ENCODE measurements around the gene MGAT4C. TPM values are rescaled to one million over a fixed set of nuclear protein-coding genes. Genes with fewer than 3 reads are reported as not detected.

Gene MGAT4C
- total RNA-seq, 1 donor from 2014 or later = 1.2 TPM

GRCh38 chr12:85979641-85980040, 276.6 kb downstream of the MGAT4C start:
- no peaks in the 10 kb centered on the region for H3K9me3 Mint-ChIP-seq (ENCODE audit: unreplicated experiment)
- Histone ChIP-seq H3K27me3 (ENCODE audit: insufficient read depth, low read length) (no peaks in the 10 kb centered on the region), H3K27ac (ENCODE audit: low read depth, low read length) (no peak overlapping the region), H3K4me3 (ENCODE audit: insufficient read depth, low read depth, low read length) (no peak overlapping the region), H3K9ac (ENCODE audit: low read length) (no peak overlapping the region), H3K4me2 (ENCODE audit: low read length) (no peak overlapping the region), H2AFZ (ENCODE audit: low read depth, low read length) (no peak overlapping the region), H3K79me2 (ENCODE audit: insufficient read depth, low read length) (no peaks in the 10 kb centered on the region), H3K9me3 (ENCODE audit: insufficient read depth, low read depth, low read length) (no peaks in the 10 kb centered on the region), H3K4me1 (ENCODE audit: insufficient read depth, low read length) (no peaks in the 10 kb centered on the region), H4K20me1 (ENCODE audit: insufficient read depth, low read length) (no peaks in the 10 kb centered on the region), H3K36me3 (ENCODE audit: insufficient read depth, low read length) (no peaks in the 10 kb centered on the region)
- no peaks in the 10 kb centered on the region for H3K36me3 Mint-ChIP-seq (ENCODE audit: low read depth, unreplicated experiment)
- FAIRE-seq (no peak), DNase-seq (ENCODE audit: low read depth) (no peak)
- no peak overlapping the region for H3K27ac Mint-ChIP-seq (ENCODE audit: unreplicated experiment)
- H3K4me1 Mint-ChIP-seq (ENCODE audit: low read depth, unreplicated experiment) = no peaks in the 10 kb centered on the region
- TF ChIP-seq EZH2 (IDR thresholded peaks at IDR 0.05; ENCODE audit: insufficient read depth, low read length) = no peak
- no peak for TF ChIP-seq CTCF (IDR thresholded peaks at IDR 0.05; ENCODE audit: insufficient read depth, low read depth, low read length)
- no peaks in the 10 kb centered on the region for H3K27me3 Mint-ChIP-seq (ENCODE audit: low read depth, unreplicated experiment)
- no peak overlapping the region for H3K4me3 Mint-ChIP-seq (ENCODE audit: unreplicated experiment)

GRCh38 chr12:85975716-85976115, 280.5 kb downstream of the MGAT4C start:
- no peak overlapping the region for H3K4me2 ChIP-seq (ENCODE audit: low read length)
- Mint-ChIP-seq H3K36me3 (ENCODE audit: low read depth, unreplicated experiment) (no peaks in the 10 kb centered on the region), H3K27ac (ENCODE audit: unreplicated experiment) (no peak overlapping the region), H3K27me3 (ENCODE audit: low read depth, unreplicated experiment) (no peaks in the 10 kb centered on the region), H3K4me3 (ENCODE audit: unreplicated experiment) (no peak overlapping the region), H3K9me3 (ENCODE audit: unreplicated experiment) (no peaks in the 10 kb centered on the region), H3K4me1 (ENCODE audit: low read depth, unreplicated experiment) (no peaks in the 10 kb centered on the region)
- H4K20me1 ChIP-seq (ENCODE audit: insufficient read depth, low read length) = no peaks in the 10 kb centered on the region
- DNase-seq (ENCODE audit: low read depth) (no peak), FAIRE-seq (no peak)
- H3K27me3 ChIP-seq (ENCODE audit: insufficient read depth, low read length) = no peaks in the 10 kb centered on the region
- no peaks in the 10 kb centered on the region for H3K79me2 ChIP-seq (ENCODE audit: insufficient read depth, low read length)
- TF ChIP-seq CTCF (IDR thresholded peaks at IDR 0.05; ENCODE audit: insufficient read depth, low read depth, low read length) = no peak
- no peak for TF ChIP-seq EZH2 (IDR thresholded peaks at IDR 0.05; ENCODE audit: insufficient read depth, low read length)
- no peak overlapping the region for H3K4me3 ChIP-seq (ENCODE audit: insufficient read depth, low read depth, low read length)
- no peak overlapping the region for H3K9ac ChIP-seq (ENCODE audit: low read length)
- H3K27ac ChIP-seq (ENCODE audit: low read depth, low read length) = no peak overlapping the region
- H2AFZ ChIP-seq (ENCODE audit: low read depth, low read length) = no peak overlapping the region
- H3K36me3 ChIP-seq (ENCODE audit: insufficient read depth, low read length) = no peaks in the 10 kb centered on the region
- no peaks in the 10 kb centered on the region for H3K9me3 ChIP-seq (ENCODE audit: insufficient read depth, low read depth, low read length)
- H3K4me1 ChIP-seq (ENCODE audit: insufficient read depth, low read length) = no peaks in the 10 kb centered on the region

GRCh38 chr12:85971800-85972199, 284.4 kb downstream of the MGAT4C start:
- Histone ChIP-seq H3K79me2 (ENCODE audit: insufficient read depth, low read length) (no peaks in the 10 kb centered on the region), H2AFZ (ENCODE audit: low read depth, low read length) (no peak overlapping the region), H3K4me1 (ENCODE audit: insufficient read depth, low read length) (no peaks in the 10 kb centered on the region), H3K9me3 (ENCODE audit: insufficient read depth, low read depth, low read length) (no peaks in the 10 kb centered on the region), H3K4me3 (ENCODE audit: insufficient read depth, low read depth, low read length) (no peak overlapping the region), H3K27me3 (ENCODE audit: insufficient read depth, low read length) (no peaks in the 10 kb centered on the region), H3K9ac (ENCODE audit: low read length) (no peak overlapping the region), H3K36me3 (ENCODE audit: insufficient read depth, low read length) (no peaks in the 10 kb centered on the region), H3K27ac (ENCODE audit: low read depth, low read length) (no peak overlapping the region), H4K20me1 (ENCODE audit: insufficient read depth, low read length) (no peaks in the 10 kb centered on the region), H3K4me2 (ENCODE audit: low read length) (no peak overlapping the region)
- H3K4me3 Mint-ChIP-seq (ENCODE audit: unreplicated experiment) = no peak overlapping the region
- no peak for TF ChIP-seq EZH2 (IDR thresholded peaks at IDR 0.05; ENCODE audit: insufficient read depth, low read length)
- no peak for TF ChIP-seq CTCF (IDR thresholded peaks at IDR 0.05; ENCODE audit: insufficient read depth, low read depth, low read length)
- no peaks in the 10 kb centered on the region for H3K36me3 Mint-ChIP-seq (ENCODE audit: low read depth, unreplicated experiment)
- no peak overlapping the region for H3K27ac Mint-ChIP-seq (ENCODE audit: unreplicated experiment)
- FAIRE-seq (no peak), DNase-seq (ENCODE audit: low read depth) (no peak)
- no peaks in the 10 kb centered on the region for H3K27me3 Mint-ChIP-seq (ENCODE audit: low read depth, unreplicated experiment)
- H3K9me3 Mint-ChIP-seq (ENCODE audit: unreplicated experiment) = no peaks in the 10 kb centered on the region
- H3K4me1 Mint-ChIP-seq (ENCODE audit: low read depth, unreplicated experiment) = peaks cover 5% of the 10 kb centered on the region

All from astrocyte (in vitro differentiated cells and primary cell).